B cell (primary cell): ENCODE measurements around the gene SENP3. TPM values are rescaled to one million over a fixed set of nuclear protein-coding genes. Genes with fewer than 3 reads are reported as not detected.

ENCODE experiments used
- ATAC-seq: fragments of 200-7000 bp; cut with Tn5 transposase; one replicate; pipeline ENCODE4 v1.10.0; 2021; ENCODE audit warnings: low read depth, mild to moderate bottlenecking, moderate number of reproducible peaks, moderate library complexity
- CTCF ChIA-PET: fragments of 350-600 bp; sonication (Branson Sonifier 250); formaldehyde crosslinking; loops from one replicate; lab custom pipeline; 2021; ENCODE audit warnings: antibody characterized with exemption, inconsistent platforms; lab: Charles Lee
- POLR2A ChIA-PET: fragments of 350-600 bp; sonication (Branson Sonifier 250); formaldehyde crosslinking; loops from one replicate; lab custom pipeline; 2021; ENCODE audit warnings: antibody characterized with exemption; lab: Charles Lee
- DNase-seq: peaks from one replicate; pipeline ENCODE4 v3.0.0; 2013
- H2AFZ ChIP-seq: 2 replicates; pipeline ENCODE4 v1.6.1; 2012; ENCODE audit warnings: mild to moderate bottlenecking, low read depth, low read length; ENCODE audit not compliant: insufficient read depth, poor library complexity, severe bottlenecking
- H3K27ac ChIP-seq, 2 donors: 1 replicate in 1 of 2; 2 replicates in 1 of 2; pipeline ENCODE4 v1.5.1; 2012 to 2013; ENCODE audit warnings: low read length in 2 of 2, mild to moderate bottlenecking in 2 of 2, moderate library complexity in 1 of 2
- H3K27me3 ChIP-seq, 4 experiments: fragments of 200-600 bp in 1 of 4; sonication (generic) in 1 of 4; replicated peaks in 1 of 4; 1 replicate in 2 of 4; 2 replicates in 2 of 4; pipeline versions ENCODE4 v1.6.1 to v1.7.0; 2013 to 2016; ENCODE audit warnings: low read length in 3 of 4, mild to moderate bottlenecking in 2 of 4, mixed read lengths in 1 of 4, moderate library complexity in 1 of 4; ENCODE audit not compliant: insufficient read depth in 4 of 4, control insufficient read depth in 3 of 4; ENCODE audit errors: control extremely low read depth in 1 of 4
- H3K36me3 ChIP-seq, 2 experiments: replicated peaks in 1 of 2; 1 replicate in 1 of 2; 2 replicates in 1 of 2; pipeline versions ENCODE4 v1.6.1 to v1.7.1; 2013; ENCODE audit warnings: low read length in 1 of 2; ENCODE audit not compliant: insufficient read depth in 2 of 2, control insufficient read depth in 1 of 2; ENCODE audit errors: control extremely low read depth in 1 of 2, extremely low read depth in 1 of 2
- H3K4me1 ChIP-seq, 2 donors: fragments of 200-600 bp in 1 of 2; sonication (generic) in 1 of 2; 1 replicate in 1 of 2; 2 replicates in 1 of 2; pipeline versions ENCODE4 v1.5.1 to v1.6.1; 2013 to 2017; ENCODE audit warnings: low read length in 2 of 2; ENCODE audit not compliant: control insufficient read depth in 2 of 2, insufficient read depth in 2 of 2
- H3K4me2 ChIP-seq: replicated peaks from 2 replicates; pipeline ENCODE3; 2012; ENCODE audit warnings: mild to moderate bottlenecking, low read depth, low read length; ENCODE audit not compliant: poor library complexity, severe bottlenecking
- H3K4me3 ChIP-seq, 5 experiments: fragments of 200-600 bp in 1 of 5; sonication (generic) in 1 of 5; 1 replicate in 3 of 5; 2 replicates in 2 of 5; pipeline versions ENCODE4 v1.5.1 to v1.7.0; 2011 to 2016; ENCODE audit warnings: low read length in 4 of 5, mild to moderate bottlenecking in 4 of 5, low read depth in 2 of 5, control low read depth in 1 of 5, moderate library complexity in 1 of 5; ENCODE audit not compliant: insufficient read depth in 1 of 5; ENCODE audit errors: control extremely low read depth in 1 of 5, extremely low read depth in 1 of 5
- H3K79me2 ChIP-seq: fragments of 200-600 bp; sonication (generic); one replicate; pipeline ENCODE4 v1.6.0; 2016; ENCODE audit warnings: low read length; ENCODE audit not compliant: control insufficient read depth, insufficient read depth
- H3K9ac ChIP-seq: fragments of 200-600 bp; sonication (generic); 2 replicates; pipeline ENCODE4 v1.6.1; 2017; ENCODE audit warnings: mild to moderate bottlenecking, low read length, moderate library complexity
- H3K9me3 ChIP-seq, 3 donors: one replicate each; pipeline versions ENCODE4 v1.6.1 to v1.7.1; 2013; ENCODE audit warnings: low read length in 2 of 3; ENCODE audit not compliant: control insufficient read depth in 2 of 3, insufficient read depth in 1 of 3; ENCODE audit errors: control extremely low read depth in 1 of 3
- H4K20me1 ChIP-seq: 2 replicates; pipeline ENCODE4 v1.6.0; 2012; ENCODE audit warnings: mild to moderate bottlenecking, low read length; ENCODE audit not compliant: insufficient read depth, control insufficient read depth, poor library complexity, severe bottlenecking
- H3K27ac Mint-ChIP-seq: one replicate; pipeline ENCODE4 v1.8.0; 2021; ENCODE audit warnings: mixed read lengths
- H3K27me3 Mint-ChIP-seq: one replicate; pipeline ENCODE4 v1.8.0; 2021; ENCODE audit warnings: mixed read lengths
- H3K4me1 Mint-ChIP-seq: one replicate; pipeline ENCODE4 v1.8.0; 2021; ENCODE audit warnings: mixed read lengths
- H3K4me3 Mint-ChIP-seq: one replicate; pipeline ENCODE4 v1.8.0; 2021; ENCODE audit warnings: mixed read lengths
- H3K9me3 Mint-ChIP-seq: one replicate; pipeline ENCODE4 v1.8.0; 2022; ENCODE audit warnings: mixed read lengths; ENCODE audit not compliant: insufficient read depth
- EZH2 ChIP-seq: IDR thresholded peaks from 2 replicates; pipeline ENCODE4 v1.6.1; 2012; ENCODE audit warnings: borderline replicate concordance, low read depth, mild to moderate bottlenecking, moderate library complexity, low read length; ENCODE audit not compliant: insufficient read depth, poor library complexity, severe bottlenecking
- WGBS: methylation state at CpG from one replicate; pipeline ENCODE4 v1.1.5; 2013; ENCODE audit warnings: missing lambda C conversion rate; ENCODE audit not compliant: insufficient coverage; 5-methylcytosine and 5-hydroxymethylcytosine counted together
- intact Hi-C: fragments of 100-400 bp; cut with micrococcal nuclease; formaldehyde crosslinking; loops from one replicate; pipeline ENCODE4 v1.10.0; 2022
- polyA plus RNA-seq: library from polyadenylated mRNA; depleted of rRNA; stranded (reverse); fragments of >200 nt; gene quantifications from 2 replicates; pipeline ENCODE4 v1.2.3, GENCODE V29; 2012
- total RNA-seq, 2 donors: library from RNA; stranded (reverse); fragments of 120-200 nt in 1 of 2; gene quantifications; 1 replicate in 1 of 2; 2 replicates in 1 of 2; pipeline versions ENCODE4 v1.2.3 to v1.2.4, GENCODE V29; 2013 to 2022
- TF ChIP-seq, protein P1 (sequence below): fragments of 200-600 bp; IDR thresholded peaks from one replicate; pipeline ENCODE4 v1.8.0; 2022; ENCODE audit warnings: antibody characterized with exemption, mild to moderate bottlenecking

Gene SENP3
- total and polyA plus RNA-seq, 2 donors (not counting 1 experiment from before 2014, with no cell fraction given): 45.1 to 57.1 TPM

DNA sequence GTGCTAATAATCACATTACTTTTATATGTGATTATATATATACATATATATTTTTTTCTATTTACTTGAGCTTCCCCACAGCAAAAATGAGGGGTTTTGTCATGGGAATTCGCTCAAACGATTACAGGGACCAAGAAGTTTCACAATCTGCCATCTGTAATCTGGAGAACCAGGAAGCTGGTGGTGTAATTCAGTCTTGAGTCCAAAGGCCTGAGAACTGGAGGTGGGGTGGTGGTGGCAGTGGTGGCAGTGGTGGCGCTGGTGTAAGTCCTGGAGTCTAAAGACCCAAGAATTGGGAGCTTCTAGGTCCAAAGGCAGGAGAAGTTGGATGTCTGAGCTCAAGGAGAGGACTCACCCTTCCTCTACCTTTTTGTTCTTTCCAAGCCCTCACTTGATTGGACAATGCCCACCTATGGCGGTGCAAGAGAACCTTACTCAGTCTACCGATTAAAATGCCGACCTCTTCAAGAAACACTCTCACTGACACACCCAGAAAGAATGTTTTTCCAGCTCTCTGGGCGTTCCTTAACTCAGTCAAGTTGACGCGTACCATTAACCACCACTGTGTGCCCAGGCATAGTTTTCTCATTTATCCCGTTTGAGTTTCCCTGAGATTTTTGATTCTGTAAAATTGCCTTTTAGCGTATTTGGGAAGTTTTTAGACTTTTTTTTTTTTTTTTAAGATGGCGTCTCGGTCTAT, 45.7 kb upstream of the SENP3 start:
- Mint-ChIP-seq H3K9me3 (no peaks in the 10 kb centered on the region), H3K4me1 (no peaks in the 10 kb centered on the region), H3K27ac (no peak overlapping the region), H3K4me3 (no peak overlapping the region), H3K27me3 (no peaks in the 10 kb centered on the region)
- 85% methylated on average over 9 of the region's 13 CpGs for WGBS
- ATAC-seq (no peak), DNase-seq (no peak)
- TF ChIP-seq EZH2: no peak
- TF ChIP-seq, protein P1, sequence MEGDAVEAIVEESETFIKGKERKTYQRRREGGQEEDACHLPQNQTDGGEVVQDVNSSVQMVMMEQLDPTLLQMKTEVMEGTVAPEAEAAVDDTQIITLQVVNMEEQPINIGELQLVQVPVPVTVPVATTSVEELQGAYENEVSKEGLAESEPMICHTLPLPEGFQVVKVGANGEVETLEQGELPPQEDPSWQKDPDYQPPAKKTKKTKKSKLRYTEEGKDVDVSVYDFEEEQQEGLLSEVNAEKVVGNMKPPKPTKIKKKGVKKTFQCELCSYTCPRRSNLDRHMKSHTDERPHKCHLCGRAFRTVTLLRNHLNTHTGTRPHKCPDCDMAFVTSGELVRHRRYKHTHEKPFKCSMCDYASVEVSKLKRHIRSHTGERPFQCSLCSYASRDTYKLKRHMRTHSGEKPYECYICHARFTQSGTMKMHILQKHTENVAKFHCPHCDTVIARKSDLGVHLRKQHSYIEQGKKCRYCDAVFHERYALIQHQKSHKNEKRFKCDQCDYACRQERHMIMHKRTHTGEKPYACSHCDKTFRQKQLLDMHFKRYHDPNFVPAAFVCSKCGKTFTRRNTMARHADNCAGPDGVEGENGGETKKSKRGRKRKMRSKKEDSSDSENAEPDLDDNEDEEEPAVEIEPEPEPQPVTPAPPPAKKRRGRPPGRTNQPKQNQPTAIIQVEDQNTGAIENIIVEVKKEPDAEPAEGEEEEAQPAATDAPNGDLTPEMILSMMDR: no peak
- POLR2A ChIA-PET: interaction anchor here (0.7 to 4.2 kb wide), 3 partner anchors 36 to 170 kb away, joined by 3 to 32 read pairs (median 5); partner anchors contain the start of genes SENP3 and TNFSF13
- Histone ChIP-seq H3K9ac (no peak overlapping the region), H3K9me3 (no peaks in the 10 kb centered on the region), H4K20me1 (no peaks in the 10 kb centered on the region), H3K4me3 (no peak overlapping the region), H3K79me2 (no peaks in the 10 kb centered on the region), H3K4me2 (no peak overlapping the region), H2AFZ (no peak overlapping the region), H3K27me3 (no peaks in the 10 kb centered on the region), H3K36me3 (peaks cover 6 to 32% of the 10 kb centered on the region in 2 experiments), H3K27ac (no peak overlapping the region), H3K4me1 (no peaks in the 10 kb centered on the region)
- CTCF ChIA-PET: interaction anchor here (0.7 to 19.2 kb wide), 17 partner anchors 9 to 470 kb away, joined by 3 to 666 read pairs (median 9); partner anchors contain the start of genes CD68, MPDU1, SENP3 and SOX15
- intact Hi-C loops: loop anchor here (2.0 kb wide), 1 partner anchor 171 kb away; the partner anchor contains the start of gene TP53

DNA sequence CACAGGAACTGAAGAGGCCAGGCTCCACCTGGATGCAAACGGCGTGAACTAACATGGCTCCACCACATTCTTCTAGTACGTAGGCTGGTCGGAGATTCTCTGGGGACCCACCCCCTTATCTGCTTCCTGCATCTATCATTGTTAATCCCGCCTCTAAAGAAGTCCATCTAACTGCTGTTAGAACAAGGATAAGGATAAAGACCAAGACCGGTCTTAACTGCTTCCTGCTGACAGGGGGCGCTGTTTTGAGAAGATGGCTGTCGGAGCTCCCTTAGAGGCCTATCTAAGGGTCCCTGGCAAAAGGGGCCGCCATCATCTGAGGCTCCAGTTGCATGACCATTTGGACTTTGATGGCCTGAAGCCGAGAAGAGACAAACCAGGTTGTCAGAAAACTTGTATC, 38.7 kb upstream of the SENP3 start:
- Histone ChIP-seq H3K79me2 (no peaks in the 10 kb centered on the region), H3K27ac (no peak overlapping the region), H4K20me1 (no peaks in the 10 kb centered on the region), H3K27me3 (no peaks in the 10 kb centered on the region), H2AFZ (peak overlapping the region; percentile 5), H3K4me2 (no peak overlapping the region), H3K4me1 (no peaks in the 10 kb centered on the region), H3K9me3 (peaks cover 0 to 7% (median 0%) of the 10 kb centered on the region in 3 donors), H3K36me3 (no peaks in the 10 kb centered on the region), H3K9ac (no peak overlapping the region), H3K4me3 (no peak overlapping the region)
- ATAC-seq: peak; percentile 51
- H3K27ac Mint-ChIP-seq: no peak overlapping the region
- no peaks in the 10 kb centered on the region for H3K4me1 Mint-ChIP-seq
- H3K4me3 Mint-ChIP-seq: no peak overlapping the region
- 65% methylated on average over 7 of the region's 10 CpGs for WGBS
- intact Hi-C loops: loop anchor here (1.0 kb wide), 1 partner anchor 38 kb away; the partner anchor contains the start of gene SENP3
- H3K9me3 Mint-ChIP-seq: no peaks in the 10 kb centered on the region
- CTCF ChIA-PET: interaction anchor here (0.7 to 19.2 kb wide), 11 partner anchors 9 to 167 kb away, joined by 3 to 666 read pairs (median 4); partner anchors contain the start of genes SENP3, SOX15, TNFSF12 and TNFSF13
- DNase-seq: peak; percentile 68
- POLR2A ChIA-PET: interaction anchor here (0.6 to 1.0 kb wide), 3 partner anchors 29 to 426 kb away, joined by 4 to 7 read pairs (median 6); no protein-coding TSS in a partner anchor
- no peak for TF ChIP-seq EZH2
- TF ChIP-seq, protein P1: peak; percentile 71
- H3K27me3 Mint-ChIP-seq: no peaks in the 10 kb centered on the region
